ENCODE measurements around the gene LCN12. TPM values are rescaled to one million over a fixed set of nuclear protein-coding genes. Genes with fewer than 3 reads are reported as not detected.

The LCN12 gene
- total RNA-seq, 1 experiment from 2014 or later: 2.5 TPM

GRCh38 chr9:136936645-136937170 is 15.4 kb upstream of the LCN12 start:
- no peak for TF ChIP-seq TCF7L2 (IDR thresholded peaks at IDR 0.05; ENCODE audit: low read depth, low read length)
- no peak for TF ChIP-seq SIN3A (IDR thresholded peaks at IDR 0.05; ENCODE audit: borderline replicate concordance, insufficient read depth, low read depth, low read length)
- no peak for TF ChIP-seq CTCF (IDR thresholded peaks at IDR 0.05)
- TF ChIP-seq REST (IDR thresholded peaks at IDR 0.05; ENCODE audit: insufficient read depth in 1 of 2, low read depth in 2 of 2, low read length in 1 of 2): no peak
- no peak for TF ChIP-seq POLR2AphosphoS5 (IDR thresholded peaks at IDR 0.05; ENCODE audit: low read depth, low read length)
- no peaks in the 10 kb centered on the region; the same call in 1 of the 2 replicates for H3K36me3 ChIP-seq (ENCODE audit: control insufficient read depth, insufficient read depth, low read length)
- no peaks in the 10 kb centered on the region for H3K27me3 ChIP-seq (ENCODE audit: control insufficient read depth, insufficient read depth, low read length)
- no peak overlapping the region for H3K4me3 ChIP-seq (ENCODE audit: low read depth in 2 of 2, low read length in 2 of 2)
- no peaks in the 10 kb centered on the region for H3K9me3 ChIP-seq (ENCODE audit: control insufficient read depth, insufficient read depth, low read depth, low read length)
- in situ Hi-C loops (cut with HindIII; ENCODE audit: low pct_unique_long_range_greater_than_20kb, low sequenced_read_pairs): no loop called here
- ATAC-seq (no peak), DNase-seq (ENCODE audit: low read depth, low spot score) (no peak)
- ChIA-PET POLR2A (no interaction called here), CTCF (no interaction called here)
- no peaks in the 10 kb centered on the region for H3K4me1 ChIP-seq (ENCODE audit: control insufficient read depth, insufficient read depth, low read length)
- BruUV-seq (replicated peaks): no TSS peak
- intact Hi-C loops (cut with micrococcal nuclease; ENCODE audit: unreplicated experiment): no loop called here
- no peak overlapping the region for H3K27ac ChIP-seq (ENCODE audit: low read length)

- POLR2A ChIA-PET: interaction anchor here (0.7 kb wide), 1 partner anchor 87 kb away, joined by 6 read pairs; no protein-coding TSS in a partner anchor
- Histone ChIP-seq H3K27ac (ENCODE audit: low read length) (no peak overlapping the region), H3K4me1 (ENCODE audit: control insufficient read depth, insufficient read depth, low read length) (no peaks in the 10 kb centered on the region; the same call in 1 of the 2 replicates), H3K27me3 (ENCODE audit: control insufficient read depth, insufficient read depth, low read length) (no peaks in the 10 kb centered on the region), H3K4me3 (ENCODE audit: low read depth in 2 of 2, low read length in 2 of 2) (no peak overlapping the region), H3K36me3 (ENCODE audit: control insufficient read depth, insufficient read depth, low read length) (no peaks in the 10 kb centered on the region; the same call in 1 of the 2 replicates), H3K9me3 (ENCODE audit: control insufficient read depth, insufficient read depth, low read depth, low read length) (no peaks in the 10 kb centered on the region)
- intact Hi-C loops (cut with micrococcal nuclease; ENCODE audit: unreplicated experiment): no loop called here
- TF ChIP-seq POLR2AphosphoS5 (IDR thresholded peaks at IDR 0.05; ENCODE audit: low read depth, low read length) (no peak), TCF7L2 (IDR thresholded peaks at IDR 0.05; ENCODE audit: low read depth, low read length) (no peak), REST (IDR thresholded peaks at IDR 0.05; ENCODE audit: insufficient read depth in 1 of 2, low read depth in 2 of 2, low read length in 1 of 2) (no peak), CTCF (IDR thresholded peaks at IDR 0.05) (no peak), SIN3A (IDR thresholded peaks at IDR 0.05; ENCODE audit: borderline replicate concordance, insufficient read depth, low read depth, low read length) (no peak)
- ATAC-seq (no peak), DNase-seq (ENCODE audit: low read depth, low spot score) (no peak)
- in situ Hi-C loops (cut with HindIII; ENCODE audit: low pct_unique_long_range_greater_than_20kb, low sequenced_read_pairs): no loop called here
- CTCF ChIA-PET: no interaction called here
- no TSS peak for BruUV-seq (replicated peaks)
Observed at GRCh38 chr9:136937186-136938001, 14.7 kb upstream of the LCN12 start.

All from Panc1 (cell line).